ENCODE results near the gene EN1.
A peak's percentile ranks its signal among the peaks of the same experiment; 100 is the strongest.

Gene EN1

DNA sequence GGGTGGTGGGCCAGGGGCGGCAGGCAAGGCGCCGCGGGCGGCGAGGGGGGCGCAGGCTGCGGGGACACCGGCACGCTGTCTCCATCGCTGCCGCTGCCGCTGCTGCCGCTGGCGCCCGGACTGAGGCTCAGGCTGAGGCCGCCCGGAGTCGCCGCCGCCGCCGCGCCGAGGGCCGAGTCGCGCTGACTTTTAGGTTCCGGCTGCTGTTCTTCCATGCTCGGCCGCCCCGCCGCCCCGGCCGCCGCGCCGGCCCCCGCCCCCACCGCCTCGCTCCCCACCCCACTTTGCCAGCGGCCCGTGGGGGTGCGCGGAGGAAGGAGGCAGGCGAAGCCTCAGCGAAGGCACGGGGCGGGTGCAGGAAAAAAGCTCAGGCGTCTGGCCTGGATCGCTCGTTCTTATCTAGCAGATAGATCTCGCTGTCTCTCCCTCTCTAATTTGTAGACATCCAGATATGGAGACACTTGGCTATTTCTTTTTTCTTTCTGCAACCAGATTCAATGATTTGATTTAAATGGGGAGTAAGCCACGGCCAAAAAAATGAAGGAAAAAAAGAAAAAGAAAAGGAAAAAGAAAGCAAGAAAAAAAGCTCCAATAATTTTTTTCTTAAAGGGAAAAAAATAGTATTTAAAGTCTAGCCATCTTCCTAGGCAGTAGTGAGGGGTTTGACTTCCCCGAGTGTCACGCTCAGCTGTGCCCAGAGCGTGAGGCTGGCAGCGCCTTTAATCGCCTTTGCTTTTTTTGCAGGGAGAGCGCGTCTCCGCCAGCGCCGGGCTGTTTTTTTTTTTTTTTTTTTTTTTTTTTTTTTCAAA, at the start of gene EN1:
Gene EN1, minus strand, starts transcription at position 696 of the 809 bp plus-strand sequence. Its CDS starts 481 bp downstream, at position 215.
- WGBS (ENCODE audit: insufficient coverage, insufficient read length), result no CpG with 5 or more reads among the region's 64 CpGs
- peaks cover 86% of the 10 kb centered on the region for H3K27me3 ChIP-seq (ENCODE audit: control insufficient read depth, insufficient read depth, low read length)
- no peak within 1 kb of the TSS for H3K27ac ChIP-seq (ENCODE audit: low read length)
- peak within 1 kb of the TSS; percentile 18; the same call in 1 of the 2 replicates for H3K4me3 ChIP-seq (ENCODE audit: low read length)
- peaks cover 15% of the 10 kb centered on the region for H3K4me1 ChIP-seq (ENCODE audit: control insufficient read depth, insufficient read depth, low read length)
- no peak for DNase-seq (ENCODE audit: low read depth, low spot score)
- H3K36me3 ChIP-seq (ENCODE audit: control insufficient read depth, insufficient read depth, low read length), result no peaks in the 10 kb centered on the region
- H3K9me3 ChIP-seq (ENCODE audit: control insufficient read depth, insufficient read depth, low read length), result no peaks in the 10 kb centered on the region

DNA sequence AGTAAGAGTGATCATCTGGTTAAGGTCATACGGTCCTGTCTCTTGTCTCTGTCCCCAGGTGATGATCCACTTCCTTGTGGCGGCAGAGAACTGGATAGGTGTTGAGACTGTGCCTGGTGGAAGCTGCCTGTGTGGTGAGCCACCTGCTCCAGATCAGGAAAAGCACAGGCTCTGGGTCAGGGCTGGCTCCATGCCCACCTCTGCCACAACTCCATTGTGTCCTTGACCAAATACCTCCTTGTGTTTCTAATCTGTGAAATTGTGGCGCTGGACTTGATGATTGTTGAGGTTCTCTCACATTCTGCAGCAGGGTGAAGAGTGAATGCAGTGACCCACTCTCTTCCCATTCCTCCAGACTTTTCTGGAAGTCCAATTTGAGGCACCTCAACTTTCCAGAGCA, 45.7 kb upstream of the EN1 start:
- no peaks in the 10 kb centered on the region for H3K36me3 ChIP-seq (ENCODE audit: control insufficient read depth, insufficient read depth, low read length)
- no peak overlapping the region for H3K4me3 ChIP-seq (ENCODE audit: low read length)
- no CpG with 5 or more reads among the region's 3 CpGs for WGBS (ENCODE audit: insufficient coverage, insufficient read length)
- no peak for DNase-seq (ENCODE audit: low read depth, low spot score)
- no peak overlapping the region for H3K27ac ChIP-seq (ENCODE audit: low read length)
- no peaks in the 10 kb centered on the region for H3K27me3 ChIP-seq (ENCODE audit: control insufficient read depth, insufficient read depth, low read length)
- no peaks in the 10 kb centered on the region for H3K9me3 ChIP-seq (ENCODE audit: control insufficient read depth, insufficient read depth, low read length)
- H3K4me1 ChIP-seq (ENCODE audit: control insufficient read depth, insufficient read depth, low read length), result no peaks in the 10 kb centered on the region

GRCh38 chr2:118889995-118890394, 42.5 kb upstream of the EN1 start:
- no CpG with 5 or more reads among the region's 1 CpG for WGBS (ENCODE audit: insufficient coverage, insufficient read length)
- H3K4me1 ChIP-seq (ENCODE audit: control insufficient read depth, insufficient read depth, low read length), result no peaks in the 10 kb centered on the region
- no peaks in the 10 kb centered on the region for H3K9me3 ChIP-seq (ENCODE audit: control insufficient read depth, insufficient read depth, low read length)
- H3K4me3 ChIP-seq (ENCODE audit: low read length), result no peak overlapping the region
- no peaks in the 10 kb centered on the region for H3K36me3 ChIP-seq (ENCODE audit: control insufficient read depth, insufficient read depth, low read length)
- H3K27me3 ChIP-seq (ENCODE audit: control insufficient read depth, insufficient read depth, low read length), result no peaks in the 10 kb centered on the region
- DNase-seq (ENCODE audit: low read depth, low spot score), result no peak
- H3K27ac ChIP-seq (ENCODE audit: low read length), result no peak overlapping the region

DNA sequence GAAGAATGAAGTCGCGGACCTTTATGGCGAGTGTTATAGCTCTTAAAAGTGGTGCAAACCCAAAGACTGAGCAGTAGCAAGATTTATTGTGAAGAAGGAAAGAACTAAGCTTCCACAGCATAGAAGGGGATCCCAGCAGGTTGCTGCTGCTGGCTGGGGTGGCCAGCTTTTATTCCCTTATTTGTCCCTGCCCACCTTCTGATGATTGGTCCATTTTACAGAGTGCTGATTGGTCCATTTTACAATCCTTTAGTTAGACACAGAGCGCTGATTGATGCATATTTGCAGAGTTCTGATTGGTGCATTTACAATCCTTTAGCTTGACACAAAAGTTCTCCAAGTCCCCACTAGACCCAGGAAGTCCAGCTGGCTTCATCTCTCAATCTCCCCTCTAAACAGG, 36.3 kb upstream of the EN1 start:
- Histone ChIP-seq H3K36me3 (ENCODE audit: control insufficient read depth, insufficient read depth, low read length) (no peaks in the 10 kb centered on the region), H3K9me3 (ENCODE audit: control insufficient read depth, insufficient read depth, low read length) (no peaks in the 10 kb centered on the region), H3K27ac (ENCODE audit: low read length) (no peak overlapping the region), H3K27me3 (ENCODE audit: control insufficient read depth, insufficient read depth, low read length) (no peaks in the 10 kb centered on the region), H3K4me1 (ENCODE audit: control insufficient read depth, insufficient read depth, low read length) (peaks cover 1% of the 10 kb centered on the region; the same call in 1 of the 2 replicates), H3K4me3 (ENCODE audit: low read length) (no peak overlapping the region)
- no CpG with 5 or more reads among the region's 4 CpGs for WGBS (ENCODE audit: insufficient coverage, insufficient read length)
- DNase-seq (ENCODE audit: low read depth, low spot score), result no peak

DNA sequence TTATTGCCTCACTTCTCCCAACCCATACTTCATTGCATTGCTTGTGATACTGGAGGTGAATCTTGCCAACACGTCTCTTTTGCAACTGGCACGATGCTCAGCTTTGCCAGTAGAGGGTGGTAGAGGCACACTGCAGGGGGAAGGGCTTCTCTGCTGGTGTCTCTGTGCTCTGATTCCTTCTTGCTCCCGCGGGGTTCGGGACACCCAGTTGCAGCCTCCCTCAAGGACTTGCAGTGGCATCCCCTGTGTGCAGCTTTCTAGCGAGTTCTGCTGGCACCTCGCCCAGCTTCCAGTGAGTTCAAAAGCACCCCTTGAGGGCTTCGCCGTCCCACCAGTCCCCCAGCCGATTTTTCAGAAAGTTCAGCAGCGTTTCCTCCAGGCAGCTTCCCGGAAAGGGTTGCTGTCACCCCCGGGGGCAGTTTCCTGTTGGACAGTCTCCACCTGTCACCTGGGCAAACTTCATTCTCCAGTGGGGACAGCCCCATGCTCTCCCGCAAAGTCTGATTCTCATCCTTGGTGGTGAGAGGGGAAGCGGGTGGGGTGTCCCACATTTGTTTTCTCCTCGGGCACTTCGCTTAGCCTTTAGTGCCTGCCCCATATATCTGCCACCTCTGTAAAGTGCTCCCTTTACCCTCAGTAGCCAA, 35.4 kb upstream of the EN1 start:
- no peak for DNase-seq (ENCODE audit: low read depth, low spot score)
- Histone ChIP-seq H3K9me3 (ENCODE audit: control insufficient read depth, insufficient read depth, low read length) (no peaks in the 10 kb centered on the region), H3K27ac (ENCODE audit: low read length) (no peak overlapping the region), H3K4me1 (ENCODE audit: control insufficient read depth, insufficient read depth, low read length) (peaks cover 1% of the 10 kb centered on the region; the same call in 1 of the 2 replicates), H3K4me3 (ENCODE audit: low read length) (no peak overlapping the region), H3K27me3 (ENCODE audit: control insufficient read depth, insufficient read depth, low read length) (no peaks in the 10 kb centered on the region), H3K36me3 (ENCODE audit: control insufficient read depth, insufficient read depth, low read length) (no peaks in the 10 kb centered on the region)
- WGBS (ENCODE audit: insufficient coverage, insufficient read length), result no CpG with 5 or more reads among the region's 17 CpGs

DNA sequence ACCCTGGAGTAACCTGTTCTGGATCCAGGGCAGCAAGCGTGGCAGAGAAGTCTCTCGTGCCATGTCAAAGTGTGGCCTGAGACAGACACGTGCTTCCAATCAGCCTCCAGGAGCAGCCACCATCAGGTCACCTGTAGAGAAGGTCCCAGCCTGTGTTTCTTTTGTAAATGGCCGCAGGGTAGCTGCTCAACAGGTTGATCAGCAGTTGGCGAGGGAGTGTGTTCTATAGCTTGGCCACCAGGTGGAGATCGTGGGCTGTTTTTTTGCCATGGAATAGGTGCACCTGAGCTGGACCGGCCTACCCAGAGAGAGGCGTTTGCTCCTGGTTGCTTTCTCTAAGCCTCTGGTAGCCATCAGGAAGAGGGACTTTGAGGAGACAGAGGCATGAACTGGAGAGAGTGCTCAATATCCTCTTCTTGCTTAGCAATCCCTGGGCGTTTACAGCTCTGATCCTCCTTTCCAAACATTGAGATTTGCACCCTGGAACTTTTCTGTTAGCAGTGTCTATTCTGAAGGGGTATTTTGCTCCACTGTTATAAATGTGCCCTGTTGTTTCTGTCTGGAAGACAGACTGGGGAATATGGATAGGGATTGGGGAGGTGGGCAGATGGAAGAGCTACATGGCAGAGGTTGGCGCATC, 34.2 kb upstream of the EN1 start:
- H3K27me3 ChIP-seq (ENCODE audit: control insufficient read depth, insufficient read depth, low read length), result no peaks in the 10 kb centered on the region
- no CpG with 5 or more reads among the region's 10 CpGs for WGBS (ENCODE audit: insufficient coverage, insufficient read length)
- H3K4me1 ChIP-seq (ENCODE audit: control insufficient read depth, insufficient read depth, low read length), result peaks cover 1% of the 10 kb centered on the region; the same call in 1 of the 2 replicates
- no peak overlapping the region for H3K4me3 ChIP-seq (ENCODE audit: low read length)
- no peak for DNase-seq (ENCODE audit: low read depth, low spot score)
- H3K27ac ChIP-seq (ENCODE audit: low read length), result no peak overlapping the region
- H3K36me3 ChIP-seq (ENCODE audit: control insufficient read depth, insufficient read depth, low read length), result no peaks in the 10 kb centered on the region
- no peaks in the 10 kb centered on the region for H3K9me3 ChIP-seq (ENCODE audit: control insufficient read depth, insufficient read depth, low read length)

DNA sequence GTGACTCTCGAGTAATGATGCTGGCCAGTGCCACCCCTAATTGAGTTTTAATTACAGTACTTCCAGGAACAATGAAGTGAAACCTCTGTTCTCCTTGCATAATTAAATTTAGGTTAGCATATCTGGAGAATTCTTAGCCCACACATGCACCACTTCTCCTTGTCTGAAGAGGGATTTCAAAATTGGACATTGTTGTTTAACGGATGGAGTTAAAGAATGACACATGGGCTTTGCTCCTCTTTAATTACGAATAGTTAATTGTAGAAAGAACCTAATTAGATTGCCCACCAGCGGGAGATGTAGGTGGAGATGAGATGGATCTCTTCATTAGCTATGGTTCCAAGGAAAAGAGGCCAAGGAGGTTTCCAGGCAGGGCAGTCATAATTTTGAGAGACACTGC, 33.1 kb upstream of the EN1 start:
- Histone ChIP-seq H3K4me3 (ENCODE audit: low read length) (no peak overlapping the region), H3K9me3 (ENCODE audit: control insufficient read depth, insufficient read depth, low read length) (no peaks in the 10 kb centered on the region), H3K27me3 (ENCODE audit: control insufficient read depth, insufficient read depth, low read length) (no peaks in the 10 kb centered on the region), H3K36me3 (ENCODE audit: control insufficient read depth, insufficient read depth, low read length) (no peaks in the 10 kb centered on the region), H3K27ac (ENCODE audit: low read length) (no peak overlapping the region), H3K4me1 (ENCODE audit: control insufficient read depth, insufficient read depth, low read length) (peaks cover 1% of the 10 kb centered on the region; the same call in 1 of the 2 replicates)
- DNase-seq (ENCODE audit: low read depth, low spot score), result no peak
- WGBS (ENCODE audit: insufficient coverage, insufficient read length), result no CpG with 5 or more reads among the region's 4 CpGs

DNA sequence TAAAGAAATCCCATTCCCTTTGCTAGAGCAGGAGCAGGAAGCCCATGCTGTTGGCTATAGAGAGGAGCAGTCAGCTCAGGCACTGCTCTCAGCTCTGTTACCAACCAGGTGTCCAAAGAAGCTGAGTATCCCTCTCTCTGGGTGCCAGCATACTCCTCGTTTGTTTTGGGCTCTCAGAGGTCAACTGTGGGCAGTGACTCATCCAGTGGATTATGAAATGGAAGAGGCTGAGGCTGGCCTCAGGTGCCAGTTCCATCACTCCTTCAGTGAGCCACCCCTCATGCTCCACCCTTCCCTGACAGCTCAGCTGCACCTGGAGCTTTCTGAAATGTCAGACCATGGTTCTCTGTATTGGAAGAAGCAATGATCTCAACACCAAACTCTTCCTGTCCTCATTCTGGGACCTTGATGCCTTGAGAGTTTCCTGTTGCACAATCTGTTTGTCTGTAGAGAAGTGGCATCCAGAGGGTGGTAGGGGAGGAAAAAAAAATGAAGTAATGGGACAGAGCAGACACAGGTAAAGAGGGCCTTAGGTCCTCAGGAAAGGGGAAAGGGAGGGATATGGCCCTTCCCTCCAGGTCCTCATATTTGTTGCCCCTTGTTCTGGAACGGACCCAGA, 31.2 kb upstream of the EN1 start:
- H3K4me3 ChIP-seq (ENCODE audit: low read length), result no peak overlapping the region
- peaks cover 1% of the 10 kb centered on the region; the same call in 1 of the 2 replicates for H3K27me3 ChIP-seq (ENCODE audit: control insufficient read depth, insufficient read depth, low read length)
- peaks cover 1% of the 10 kb centered on the region; the same call in 1 of the 2 replicates for H3K4me1 ChIP-seq (ENCODE audit: control insufficient read depth, insufficient read depth, low read length)
- H3K36me3 ChIP-seq (ENCODE audit: control insufficient read depth, insufficient read depth, low read length), result no peaks in the 10 kb centered on the region
- no peak overlapping the region for H3K27ac ChIP-seq (ENCODE audit: low read length)
- DNase-seq (ENCODE audit: low read depth, low spot score), result no peak
- WGBS (ENCODE audit: insufficient coverage, insufficient read length), result no CpG with 5 or more reads among the region's 2 CpGs
- H3K9me3 ChIP-seq (ENCODE audit: control insufficient read depth, insufficient read depth, low read length), result no peaks in the 10 kb centered on the region

GRCh38 chr2:118875318-118875717, 27.9 kb upstream of the EN1 start:
- no peak overlapping the region for H3K27ac ChIP-seq (ENCODE audit: low read length)
- no peak overlapping the region for H3K4me3 ChIP-seq (ENCODE audit: low read length)
- H3K9me3 ChIP-seq (ENCODE audit: control insufficient read depth, insufficient read depth, low read length), result no peaks in the 10 kb centered on the region
- no peaks in the 10 kb centered on the region for H3K4me1 ChIP-seq (ENCODE audit: control insufficient read depth, insufficient read depth, low read length)
- no peaks in the 10 kb centered on the region for H3K36me3 ChIP-seq (ENCODE audit: control insufficient read depth, insufficient read depth, low read length)
- no CpG with 5 or more reads among the region's 4 CpGs for WGBS (ENCODE audit: insufficient coverage, insufficient read length)
- peaks cover 1% of the 10 kb centered on the region; the same call in 1 of the 2 replicates for H3K27me3 ChIP-seq (ENCODE audit: control insufficient read depth, insufficient read depth, low read length)
- no peak for DNase-seq (ENCODE audit: low read depth, low spot score)

DNA sequence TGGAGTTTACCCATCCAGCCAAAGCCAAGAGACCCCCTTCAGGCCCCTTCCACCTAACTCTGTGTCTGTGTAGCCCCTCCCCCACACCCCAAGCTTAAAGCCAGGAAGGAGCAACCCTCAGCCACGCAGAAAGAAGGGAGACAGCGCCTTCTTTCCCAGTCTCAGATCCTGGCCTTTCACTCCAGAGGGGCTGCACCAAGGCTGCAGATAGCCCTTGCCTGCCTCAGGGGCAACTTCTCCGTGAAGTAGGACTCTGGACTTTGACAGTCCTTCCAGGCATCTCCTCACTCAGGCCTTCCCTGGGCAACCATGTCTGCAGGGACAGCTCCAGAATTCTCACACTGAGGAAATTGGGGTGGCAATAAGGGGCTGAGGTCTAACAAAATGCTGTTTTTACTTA, 26.9 kb upstream of the EN1 start:
- Histone ChIP-seq H3K4me3 (ENCODE audit: low read length) (no peak overlapping the region), H3K9me3 (ENCODE audit: control insufficient read depth, insufficient read depth, low read length) (no peaks in the 10 kb centered on the region), H3K27ac (ENCODE audit: low read length) (no peak overlapping the region), H3K27me3 (ENCODE audit: control insufficient read depth, insufficient read depth, low read length) (peaks cover 1% of the 10 kb centered on the region; the same call in 1 of the 2 replicates), H3K4me1 (ENCODE audit: control insufficient read depth, insufficient read depth, low read length) (no peaks in the 10 kb centered on the region), H3K36me3 (ENCODE audit: control insufficient read depth, insufficient read depth, low read length) (no peaks in the 10 kb centered on the region)
- no CpG with 5 or more reads among the region's 3 CpGs for WGBS (ENCODE audit: insufficient coverage, insufficient read length)
- no peak for DNase-seq (ENCODE audit: low read depth, low spot score)
